HL-60 (cell line): Measurements from ENCODE around the gene ABHD15.

Experiments used
- DNase-seq, 2 experiments: peaks; one replicate each; pipeline ENCODE4 v3.0.0-alpha.2; 2010 to 2020; ENCODE audit warnings: low read depth in 1 of 2, low spot score in 1 of 2
- H3K27ac ChIP-seq: fragments of 250-450 bp; sonication (Bioruptor Pico); replicated peaks from 2 replicates; pipeline ENCODE4 v1.5.1; 2020; ENCODE audit warnings: mild to moderate bottlenecking, moderate library complexity
- H3K27me3 ChIP-seq: fragments of 250-450 bp; sonication (Bioruptor Pico); 2 replicates; pipeline ENCODE4 v1.5.1; 2021; ENCODE audit warnings: mild to moderate bottlenecking, moderate library complexity; ENCODE audit not compliant: insufficient read depth, poor library complexity, severe bottlenecking
- H3K4me3 ChIP-seq: replicated peaks from 2 replicates; pipeline ENCODE4 v1.5.1; 2011; ENCODE audit warnings: mild to moderate bottlenecking, control low read depth, low read length; ENCODE audit not compliant: insufficient read depth
- CTCF ChIP-seq: IDR thresholded peaks from one replicate; pipeline ENCODE4 v1.5.1; 2011; ENCODE audit warnings: low read length, control low read depth, inconsistent platforms; ENCODE audit not compliant: insufficient read depth
- GABPA ChIP-seq: IDR thresholded peaks from 2 replicates; pipeline ENCODE4 v1.6.1; 2012; ENCODE audit warnings: low read depth
- POLR2AphosphoS5 ChIP-seq: IDR thresholded peaks from 2 replicates; pipeline ENCODE4 v1.6.1; 2012; ENCODE audit warnings: low read depth
- REST ChIP-seq: IDR thresholded peaks from 2 replicates; pipeline ENCODE4 v1.6.1; 2012; ENCODE audit warnings: low read depth; ENCODE audit not compliant: insufficient replicate concordance
- SPI1 ChIP-seq: IDR thresholded peaks from 2 replicates; pipeline ENCODE4 v1.6.1; 2012; ENCODE audit warnings: low read depth, mild to moderate bottlenecking, borderline replicate concordance

Gene ABHD15

GRCh38 chr17:29510953-29511352, 55.9 kb downstream of the ABHD15 start:
- DNase-seq, result no peak
- H3K27me3 ChIP-seq, result no peaks in the 10 kb centered on the region

More at GRCh38 chr17:29510953-29511352, 55.9 kb downstream of the ABHD15 start:
- Histone ChIP-seq H3K4me3 (no peak overlapping the region), H3K27ac (no peak overlapping the region)
- TF ChIP-seq POLR2AphosphoS5 (no peak), REST (no peak), CTCF (no peak), SPI1 (no peak), GABPA (no peak)
